Ureter (tissue), 1 donor: ENCODE results near the gene THSD4. TPM values are rescaled to one million over a fixed set of nuclear protein-coding genes. Genes with fewer than 3 reads are reported as not detected.
"Not testable (repeated sequence)": the region's sequence is repeated elsewhere in the genome, so short reads cannot be mapped to it uniquely, and the experiment has no call there.

Experiments
- DNase-seq: peaks from one replicate; pipeline ENCODE4 v3.0.0-alpha.2; 2020; ENCODE audit warnings: low spot score
- total RNA-seq: library from RNA; stranded (reverse); gene quantifications from one replicate; pipeline ENCODE4 v1.2.4, GENCODE V29; 2023
- donor health status: DM: yes; HTN: yes; CAD: no.

Gene THSD4
- total RNA-seq, 1 donor from 2014 or later, result 57.9 TPM

- DNase-seq, result no peak
Observed at GRCh38 chr15:71384501-71384900, 269.2 kb downstream of the THSD4 start.

- no peak for DNase-seq
Observed at GRCh38 chr15:71385026-71385425, 269.8 kb downstream of the THSD4 start.

- DNase-seq, result no peak
Observed at GRCh38 chr15:71385457-71385856, 270.2 kb downstream of the THSD4 start.

GRCh38 chr15:71386005-71386404 is 270.7 kb downstream of the THSD4 start:
- no peak for DNase-seq

- no peak for DNase-seq
Observed at GRCh38 chr15:71386448-71387236, 271.4 kb downstream of the THSD4 start.

GRCh38 chr15:71387810-71388209 is 272.5 kb downstream of the THSD4 start:
- no peak for DNase-seq

GRCh38 chr15:71390096-71390495 is 274.8 kb downstream of the THSD4 start:
- no peak for DNase-seq

- DNase-seq, result no peak
Observed at GRCh38 chr15:71391421-71392088, 276.3 kb downstream of the THSD4 start.

- DNase-seq, result no peak
Observed at GRCh38 chr15:71392861-71393283, 277.6 kb downstream of the THSD4 start.

GRCh38 chr15:71393383-71393782 is 278.1 kb downstream of the THSD4 start:
- no peak for DNase-seq

- no peak for DNase-seq
Observed at GRCh38 chr15:71396536-71397125, 281.4 kb downstream of the THSD4 start.

- no peak for DNase-seq
Observed at GRCh38 chr15:71397377-71397776, 282.1 kb downstream of the THSD4 start.

- no peak for DNase-seq
Observed at GRCh38 chr15:71400294-71400693, 285.0 kb downstream of the THSD4 start.

- not testable (repeated sequence) for DNase-seq
Observed at GRCh38 chr15:71401728-71402127, 286.5 kb downstream of the THSD4 start.

- no peak for DNase-seq
Observed at GRCh38 chr15:71409541-71409940, 294.3 kb downstream of the THSD4 start.

GRCh38 chr15:71410347-71410746 is 295.1 kb downstream of the THSD4 start:
- no peak for DNase-seq

GRCh38 chr15:71411538-71412482 is 296.5 kb downstream of the THSD4 start:
- DNase-seq, result peak; percentile 58

GRCh38 chr15:71413419-71413818 is 298.1 kb downstream of the THSD4 start:
- no peak for DNase-seq

GRCh38 chr15:71414853-71415252 is 299.6 kb downstream of the THSD4 start:
- DNase-seq, result no peak

GRCh38 chr15:71422530-71423259 is 307.4 kb downstream of the THSD4 start:
- no peak for DNase-seq

GRCh38 chr15:71424765-71425164 is 309.5 kb downstream of the THSD4 start:
- no peak for DNase-seq
